Hepatocyte (in vitro differentiated cells): ENCODE results near the gene STK11. TPM values are rescaled to one million over a fixed set of nuclear protein-coding genes. Genes with fewer than 3 reads are reported as not detected.

ENCODE experiments used
- DNase-seq: peaks from one replicate; pipeline ENCODE4 v3.0.0-alpha.2; 2016; ENCODE audit warnings: low spot score
- H2AFZ ChIP-seq: fragments of 200-600 bp; sonication (generic); 2 replicates; pipeline ENCODE4 v1.6.0; 2016; ENCODE audit warnings: antibody characterized with exemption, mild to moderate bottlenecking
- H3K27ac ChIP-seq: fragments of 200-600 bp; sonication (generic); 2 replicates; pipeline ENCODE4 v1.5.1; 2016; ENCODE audit warnings: mild to moderate bottlenecking
- H3K27me3 ChIP-seq: fragments of 200-600 bp; sonication (generic); 2 replicates; pipeline ENCODE4 v1.6.1; 2016
- H3K36me3 ChIP-seq: fragments of 200-600 bp; sonication (generic); replicated peaks from 2 replicates; pipeline ENCODE4 v1.5.1; 2016; ENCODE audit warnings: low read depth; ENCODE audit not compliant: insufficient read depth
- H3K4me1 ChIP-seq: fragments of 200-600 bp; sonication (generic); 2 replicates; pipeline ENCODE4 v1.5.1; 2016; ENCODE audit warnings: mild to moderate bottlenecking, moderate library complexity; ENCODE audit not compliant: insufficient read depth
- H3K4me2 ChIP-seq: fragments of 200-600 bp; sonication (generic); 2 replicates; pipeline ENCODE4 v1.6.0; 2016
- H3K4me3 ChIP-seq: fragments of 200-600 bp; sonication (generic); 2 replicates; pipeline ENCODE4 v1.5.1; 2016; ENCODE audit warnings: mild to moderate bottlenecking
- H3K79me2 ChIP-seq: fragments of 200-600 bp; sonication (generic); 2 replicates; pipeline ENCODE4 v1.6.0; 2017; ENCODE audit warnings: mild to moderate bottlenecking
- H3K9me2 ChIP-seq: fragments of 200-600 bp; sonication (generic); replicated peaks from 2 replicates; pipeline ENCODE4 v1.6.0; 2017; ENCODE audit warnings: mild to moderate bottlenecking; ENCODE audit not compliant: insufficient read depth
- H3K9me3 ChIP-seq: fragments of 200-600 bp; sonication (generic); 2 replicates; pipeline ENCODE4 v1.5.1; 2016; ENCODE audit warnings: low read depth, mild to moderate bottlenecking
- H4K20me1 ChIP-seq: fragments of 200-600 bp; sonication (generic); 2 replicates; pipeline ENCODE4 v1.6.0; 2016; ENCODE audit warnings: mild to moderate bottlenecking; ENCODE audit not compliant: insufficient read depth, poor library complexity, severe bottlenecking
- EZH2 ChIP-seq: fragments of 200-600 bp; sonication (generic); IDR thresholded peaks from 2 replicates; pipeline ENCODE4 v1.6.1; 2016; ENCODE audit warnings: antibody characterized with exemption, mild to moderate bottlenecking, borderline replicate concordance
- EZH2phosphoT487 ChIP-seq: fragments of 200-600 bp; sonication (generic); IDR thresholded peaks from one replicate; pipeline ENCODE4 v1.6.1; 2018; ENCODE audit warnings: antibody characterized with exemption, mild to moderate bottlenecking, low read depth, moderate library complexity; ENCODE audit not compliant: unreplicated experiment, severe bottlenecking
- WGBS: methylation state at CpG from one replicate; pipeline ENCODE4 v1.1.6; 2016; ENCODE audit warnings: low lambda C conversion rate; ENCODE audit errors: missing lambda C conversion rate; 5-methylcytosine and 5-hydroxymethylcytosine counted together
- polyA plus RNA-seq: library from polyadenylated mRNA; unstranded; fragments of >200 nt; fragmentation: Nextera tagmentation; extraction: Ambion mirVana; gene quantifications from 2 replicates; pipeline ENCODE4 v1.2.1, GENCODE V29; 2016
- total RNA-seq: library from RNA; depleted of rRNA; stranded (reverse); fragments of >200 nt; gene quantifications from 2 replicates; pipeline ENCODE4 v1.2.3, GENCODE V29; 2014
- TF ChIP-seq, protein P1 (sequence below): fragments of 200-600 bp; sonication (generic); IDR thresholded peaks from 2 replicates; pipeline ENCODE4 v1.5.1; 2016; ENCODE audit warnings: antibody characterized with exemption, mild to moderate bottlenecking; ENCODE audit not compliant: poor library complexity

The STK11 gene
- total and polyA plus RNA-seq, 2 experiments from 2014 or later, result 48.9 to 76.6 TPM

DNA sequence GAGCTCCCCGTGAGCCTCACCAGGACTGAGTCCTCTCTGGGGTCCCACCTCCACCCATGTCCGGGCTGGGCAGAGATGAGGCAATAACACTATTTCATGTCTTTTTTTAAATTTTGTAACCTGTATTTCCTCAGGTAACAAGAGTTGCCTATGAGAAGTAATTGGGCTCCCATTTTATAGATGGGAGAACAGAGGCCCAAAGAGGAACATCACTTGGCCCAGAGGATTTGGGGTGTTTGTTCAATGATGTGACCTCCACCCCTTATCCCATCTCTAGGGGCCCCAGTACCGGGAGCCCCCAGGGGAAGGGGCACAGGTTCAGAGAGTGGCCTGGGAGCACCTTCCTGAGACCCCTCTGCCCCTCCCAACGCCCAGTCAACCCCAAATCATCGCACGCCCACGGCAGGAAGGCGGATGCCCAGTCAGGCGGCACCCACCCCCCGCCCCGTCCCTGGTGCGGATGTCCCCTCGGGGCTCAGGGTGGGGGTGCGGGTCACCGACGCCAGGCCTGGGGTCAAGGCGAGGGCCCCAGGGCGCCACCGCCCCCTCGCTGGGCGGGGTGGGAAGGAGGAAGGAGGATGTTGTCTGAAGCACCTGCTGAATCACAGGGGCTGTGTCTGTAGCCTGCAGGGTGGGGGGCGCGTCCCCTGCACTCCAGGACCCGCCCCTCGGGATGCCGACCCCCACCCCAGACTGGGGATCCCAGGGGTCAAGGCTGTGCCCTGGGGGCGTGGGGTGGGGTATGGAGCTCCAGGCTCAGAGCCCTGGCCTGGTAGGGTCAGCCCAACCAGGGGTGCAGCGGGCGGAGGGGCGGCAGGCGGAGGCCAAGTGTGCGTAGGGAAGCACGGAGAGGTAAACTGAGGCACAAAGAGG lies 54.5 kb downstream of the STK11 start:
- Histone ChIP-seq H3K4me2 (peak overlapping the region; percentile 86), H3K36me3 (no peaks in the 10 kb centered on the region), H3K27me3 (no peaks in the 10 kb centered on the region), H3K9me3 (no peaks in the 10 kb centered on the region), H2AFZ (no peak overlapping the region), H4K20me1 (peaks cover 18% of the 10 kb centered on the region), H3K27ac (peak overlapping the region; percentile 98), H3K79me2 (peaks cover 36% of the 10 kb centered on the region), H3K4me1 (peaks cover 69% of the 10 kb centered on the region), H3K4me3 (no peak overlapping the region), H3K9me2 (no peaks in the 10 kb centered on the region)
- TF ChIP-seq, protein P1, sequence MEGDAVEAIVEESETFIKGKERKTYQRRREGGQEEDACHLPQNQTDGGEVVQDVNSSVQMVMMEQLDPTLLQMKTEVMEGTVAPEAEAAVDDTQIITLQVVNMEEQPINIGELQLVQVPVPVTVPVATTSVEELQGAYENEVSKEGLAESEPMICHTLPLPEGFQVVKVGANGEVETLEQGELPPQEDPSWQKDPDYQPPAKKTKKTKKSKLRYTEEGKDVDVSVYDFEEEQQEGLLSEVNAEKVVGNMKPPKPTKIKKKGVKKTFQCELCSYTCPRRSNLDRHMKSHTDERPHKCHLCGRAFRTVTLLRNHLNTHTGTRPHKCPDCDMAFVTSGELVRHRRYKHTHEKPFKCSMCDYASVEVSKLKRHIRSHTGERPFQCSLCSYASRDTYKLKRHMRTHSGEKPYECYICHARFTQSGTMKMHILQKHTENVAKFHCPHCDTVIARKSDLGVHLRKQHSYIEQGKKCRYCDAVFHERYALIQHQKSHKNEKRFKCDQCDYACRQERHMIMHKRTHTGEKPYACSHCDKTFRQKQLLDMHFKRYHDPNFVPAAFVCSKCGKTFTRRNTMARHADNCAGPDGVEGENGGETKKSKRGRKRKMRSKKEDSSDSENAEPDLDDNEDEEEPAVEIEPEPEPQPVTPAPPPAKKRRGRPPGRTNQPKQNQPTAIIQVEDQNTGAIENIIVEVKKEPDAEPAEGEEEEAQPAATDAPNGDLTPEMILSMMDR, result no peak
- no peak for TF ChIP-seq EZH2
- no peak for TF ChIP-seq EZH2phosphoT487
- WGBS, result 16% methylated on average over 17 of the region's 33 CpGs
- DNase-seq, result no peak

DNA sequence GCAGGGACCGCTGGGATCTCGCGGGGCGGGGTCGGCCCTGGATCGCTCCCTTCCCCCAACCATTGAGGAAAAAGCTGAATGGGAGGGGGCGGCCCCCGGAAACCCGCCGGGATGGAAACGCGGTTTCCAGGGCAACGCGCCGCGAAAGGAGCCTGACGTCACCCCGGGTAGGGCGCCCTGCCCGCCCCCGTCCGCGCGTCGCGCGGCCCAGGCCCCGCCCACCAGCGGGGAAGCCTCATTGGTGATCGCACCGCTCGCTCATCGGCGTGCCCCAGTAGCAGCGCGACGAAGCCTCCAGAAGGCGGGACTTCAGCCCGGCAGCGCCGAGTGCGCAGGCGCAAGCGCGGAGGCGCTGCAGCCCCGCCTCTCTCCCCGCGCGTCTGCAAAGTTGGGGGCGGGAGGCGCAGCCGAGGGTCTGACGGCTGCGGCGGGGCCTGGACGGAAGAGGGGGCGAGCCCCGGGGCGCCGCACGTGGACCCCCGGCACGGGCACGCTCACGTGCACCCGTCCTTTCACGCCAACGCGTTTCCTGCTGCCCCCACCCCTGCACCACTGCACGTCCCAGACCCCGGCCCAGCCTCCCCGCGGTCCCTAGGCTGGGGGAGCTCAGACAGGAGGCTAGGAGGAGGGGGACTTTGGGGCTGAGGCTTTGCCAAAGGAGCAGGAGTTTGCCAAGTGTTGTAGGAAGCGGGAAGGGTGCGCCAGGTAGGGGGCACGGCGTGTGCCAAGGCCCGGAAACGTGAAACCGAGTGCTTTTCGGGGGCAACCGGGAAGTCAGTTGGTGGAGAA lies 55.4 kb downstream of the STK11 start:
- peak overlapping the region; percentile 93 for H3K4me2 ChIP-seq
- 4% methylated on average over 49 of the region's 83 CpGs for WGBS
- no peaks in the 10 kb centered on the region for H3K27me3 ChIP-seq
- H4K20me1 ChIP-seq, result peaks cover 15% of the 10 kb centered on the region
- peak; percentile 99 for DNase-seq
- H3K4me3 ChIP-seq, result peak overlapping the region; percentile 66
- no peaks in the 10 kb centered on the region for H3K36me3 ChIP-seq
- peaks cover 71% of the 10 kb centered on the region for H3K4me1 ChIP-seq
- no peaks in the 10 kb centered on the region for H3K9me2 ChIP-seq
- H3K27ac ChIP-seq, result peak overlapping the region; percentile 98
- TF ChIP-seq, protein P1, result no peak
- TF ChIP-seq EZH2phosphoT487 (no peak), EZH2 (no peak)
- peaks cover 28% of the 10 kb centered on the region for H3K79me2 ChIP-seq
- H2AFZ ChIP-seq, result no peak overlapping the region
- H3K9me3 ChIP-seq, result no peaks in the 10 kb centered on the region

DNA sequence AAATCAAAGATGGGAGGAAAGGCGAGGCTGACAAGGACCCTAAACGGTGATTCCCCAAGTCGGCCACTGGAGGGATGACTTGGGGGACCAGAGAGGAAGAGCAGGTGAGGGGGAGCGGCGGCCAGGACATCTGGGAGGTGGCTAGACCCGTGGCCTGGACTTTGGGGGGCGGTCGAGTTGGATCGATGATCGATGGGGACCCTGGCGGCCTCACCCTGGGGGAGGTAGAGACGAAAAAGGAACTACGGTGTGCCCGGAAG lies 55.9 kb downstream of the STK11 start:
- WGBS, result 33% methylated on average over 11 of the region's 14 CpGs
- H3K4me1 ChIP-seq, result peaks cover 76% of the 10 kb centered on the region
- no peak for DNase-seq
- no peaks in the 10 kb centered on the region for H3K9me2 ChIP-seq
- peaks cover 22% of the 10 kb centered on the region for H3K79me2 ChIP-seq
- H3K4me3 ChIP-seq, result peak overlapping the region; percentile 66
- no peaks in the 10 kb centered on the region for H3K36me3 ChIP-seq
- H3K9me3 ChIP-seq, result no peaks in the 10 kb centered on the region
- peak overlapping the region; percentile 98 for H3K27ac ChIP-seq
- H2AFZ ChIP-seq, result no peak overlapping the region
- no peaks in the 10 kb centered on the region for H3K27me3 ChIP-seq
- no peak for TF ChIP-seq EZH2
- TF ChIP-seq, protein P1, result peak; percentile 6
- H3K4me2 ChIP-seq, result peak overlapping the region; percentile 93
- H4K20me1 ChIP-seq, result peaks cover 12% of the 10 kb centered on the region
